Mesodermal cell (in vitro differentiated cells): Measurements from ENCODE around the gene HCRTR1.

ENCODE experiments used
- H3K27ac ChIP-seq: 2 replicates; pipeline ENCODE4 v1.7.0; 2013; ENCODE audit warnings: mild to moderate bottlenecking, low read depth, low read length, moderate library complexity; ENCODE audit not compliant: severe bottlenecking
- H3K36me3 ChIP-seq: 2 replicates; pipeline ENCODE4 v1.7.1; 2013; ENCODE audit warnings: mild to moderate bottlenecking, low read length, moderate library complexity; ENCODE audit not compliant: control insufficient read depth, insufficient read depth
- H3K4me1 ChIP-seq: one replicate; pipeline ENCODE4 v1.7.1; 2013; ENCODE audit warnings: mild to moderate bottlenecking, low read length; ENCODE audit not compliant: insufficient read depth, control insufficient read depth, poor library complexity, severe bottlenecking
- H3K4me3 ChIP-seq: 2 replicates; pipeline ENCODE4 v1.7.0; 2013; ENCODE audit warnings: low read length, control low read depth, mild to moderate bottlenecking; ENCODE audit not compliant: insufficient read depth, poor library complexity, severe bottlenecking; ENCODE audit errors: extremely low read depth
- H3K9me3 ChIP-seq: 2 replicates; pipeline ENCODE4 v1.7.1; 2013; ENCODE audit warnings: mild to moderate bottlenecking, low read length, moderate library complexity; ENCODE audit not compliant: control insufficient read depth
- WGBS, 2 experiments: methylation state at CpG; one replicate each; pipeline ENCODE4 v1.1.5; 2013; ENCODE audit warnings: missing lambda C conversion rate in 2 of 2; ENCODE audit not compliant: insufficient coverage in 2 of 2; 5-methylcytosine and 5-hydroxymethylcytosine counted together

The HCRTR1 gene

DNA sequence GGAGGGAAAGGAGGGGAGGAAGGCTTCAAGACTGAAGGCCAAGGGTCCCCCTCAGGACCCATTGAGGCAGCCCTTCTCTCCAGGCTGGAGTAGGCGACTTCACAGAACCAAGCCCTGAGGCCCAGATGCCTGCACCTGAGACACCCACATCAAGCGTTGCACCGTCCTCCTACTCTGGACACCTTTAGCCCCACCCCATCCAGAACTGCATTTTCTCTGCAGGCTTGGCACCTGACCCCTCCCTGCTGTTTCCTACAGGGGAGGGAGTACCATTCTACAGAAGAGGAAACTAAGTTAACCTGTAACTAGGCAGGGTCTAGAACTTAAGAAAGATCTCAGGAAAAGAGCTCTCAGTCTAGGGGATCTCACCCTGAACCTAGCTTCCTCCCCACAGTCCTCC lies 15.2 kb downstream of the HCRTR1 start:
- Histone ChIP-seq H3K4me1 (peaks cover 26% of the 10 kb centered on the region), H3K4me3 (no peak overlapping the region), H3K36me3 (peaks cover 69% of the 10 kb centered on the region), H3K27ac (no peak overlapping the region), H3K9me3 (no peaks in the 10 kb centered on the region)
- WGBS, 2 experiments: 96% methylated on average over 3 of the region's 3 CpGs; no CpG with 5 or more reads in 1 of the 2 experiments

DNA sequence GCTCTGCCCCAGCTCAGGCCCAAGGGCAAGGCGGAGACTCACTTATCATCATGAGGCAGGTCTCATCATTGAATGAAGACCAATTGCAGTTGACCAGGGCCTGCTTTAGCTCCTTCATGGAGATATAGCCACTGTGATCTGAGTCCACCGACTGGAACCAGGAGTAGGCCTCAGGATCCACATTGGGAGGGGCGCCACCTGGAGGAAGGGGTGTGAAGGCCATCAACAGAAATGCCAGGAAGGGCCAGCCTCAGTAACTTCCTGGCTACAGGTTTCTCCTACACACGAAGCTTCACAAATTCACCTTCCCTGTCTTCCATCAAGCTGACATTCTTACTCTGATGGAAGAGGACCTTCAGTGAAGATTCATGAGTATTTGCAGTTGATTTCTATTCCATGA lies 15.6 kb downstream of the HCRTR1 start:
- Histone ChIP-seq H3K36me3 (peaks cover 67% of the 10 kb centered on the region), H3K4me3 (no peak overlapping the region), H3K9me3 (no peaks in the 10 kb centered on the region), H3K27ac (no peak overlapping the region), H3K4me1 (peaks cover 26% of the 10 kb centered on the region)
- WGBS, 2 experiments: 57 to 82% methylated on average over 3 of the region's 4 CpGs

DNA sequence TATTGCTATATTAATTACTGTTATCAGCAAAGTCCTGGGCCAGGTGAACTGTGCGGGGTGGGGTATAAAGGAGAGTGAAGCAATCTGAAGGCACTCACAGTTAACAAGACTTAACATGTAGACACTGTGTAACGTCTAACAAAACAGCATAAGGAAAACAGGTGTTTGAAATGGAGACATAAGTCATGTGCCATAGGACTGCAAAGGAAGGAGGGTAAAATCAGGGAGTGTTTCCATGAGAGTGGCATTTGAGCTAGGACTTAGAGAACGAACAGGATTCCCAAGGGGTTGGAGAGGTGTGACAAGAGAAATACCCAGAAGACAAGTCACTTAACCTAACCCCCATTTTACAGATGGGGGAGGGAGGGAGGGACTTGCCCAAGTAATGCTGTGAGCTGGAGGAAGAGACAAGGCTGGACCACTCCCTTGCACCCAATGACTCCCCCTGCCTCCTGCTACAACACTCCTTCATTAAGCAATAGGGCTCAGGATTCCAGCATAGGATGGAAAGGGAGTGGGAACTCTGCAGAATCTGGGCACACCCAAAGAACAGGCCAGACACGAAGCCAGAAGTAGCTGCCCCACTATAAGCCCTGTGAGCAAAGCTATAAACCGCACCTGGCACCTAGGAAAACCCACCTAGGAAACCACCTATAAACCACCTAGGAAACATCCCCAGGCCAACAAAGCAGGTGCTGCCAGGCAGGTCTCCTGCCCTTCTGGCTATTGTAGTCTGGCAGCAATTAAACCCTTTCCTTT lies 20.6 kb downstream of the HCRTR1 start:
- no peak overlapping the region for H3K4me3 ChIP-seq
- WGBS, 2 experiments: 94 to 98% methylated on average over 2 to 4 of the region's 5 CpGs
- peaks cover 35% of the 10 kb centered on the region for H3K36me3 ChIP-seq
- peaks cover 52% of the 10 kb centered on the region for H3K4me1 ChIP-seq
- no peak overlapping the region for H3K27ac ChIP-seq
- H3K9me3 ChIP-seq: no peaks in the 10 kb centered on the region

DNA sequence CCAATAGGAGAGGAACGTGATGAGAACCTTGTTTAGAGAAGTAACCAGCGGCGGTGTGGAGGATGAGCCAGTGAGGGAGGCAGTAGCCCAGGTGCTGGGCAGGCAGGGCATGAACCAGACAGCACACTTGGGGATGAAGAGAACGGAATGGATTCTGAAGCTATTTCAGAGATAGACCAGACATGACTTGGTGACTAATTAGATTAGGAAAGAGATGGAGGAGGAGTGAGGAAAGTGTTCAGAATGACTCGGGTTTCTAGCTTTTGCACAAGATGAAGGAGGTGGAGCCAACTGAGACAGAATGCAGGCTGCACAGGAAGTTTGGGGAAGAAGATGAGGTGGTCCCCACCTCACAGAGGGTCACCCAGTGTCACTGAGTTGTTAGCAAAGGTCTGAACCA lies 22.1 kb downstream of the HCRTR1 start:
- Histone ChIP-seq H3K27ac (peak overlapping the region; percentile 76), H3K9me3 (no peaks in the 10 kb centered on the region), H3K4me1 (peaks cover 63% of the 10 kb centered on the region), H3K4me3 (no peak overlapping the region), H3K36me3 (peaks cover 23% of the 10 kb centered on the region)
- WGBS, 2 experiments: 84 to 91% methylated on average over 4 of the region's 5 CpGs

DNA sequence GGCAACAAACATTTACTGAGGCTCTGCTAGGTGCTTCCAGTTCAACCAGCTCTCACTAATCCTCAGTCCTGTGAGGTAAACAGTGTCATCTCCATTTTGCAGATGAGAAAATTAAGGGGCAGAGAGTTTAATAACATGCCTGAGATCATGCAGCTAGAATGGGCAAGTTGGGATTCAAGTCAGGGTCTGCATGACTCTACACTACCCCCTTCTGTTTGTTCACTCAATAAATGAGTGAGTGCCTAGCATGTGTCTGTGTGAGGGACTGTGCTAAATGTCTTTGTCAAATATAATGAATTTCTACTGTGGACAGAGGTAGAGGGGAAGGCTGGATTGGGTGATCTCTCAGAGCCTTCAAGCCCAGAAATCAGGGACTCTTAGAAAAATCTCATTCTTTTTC lies 22.7 kb downstream of the HCRTR1 start:
- Histone ChIP-seq H3K9me3 (no peaks in the 10 kb centered on the region), H3K36me3 (peaks cover 18% of the 10 kb centered on the region), H3K4me1 (peaks cover 63% of the 10 kb centered on the region), H3K4me3 (no peak overlapping the region), H3K27ac (peak overlapping the region; percentile 76)

DNA sequence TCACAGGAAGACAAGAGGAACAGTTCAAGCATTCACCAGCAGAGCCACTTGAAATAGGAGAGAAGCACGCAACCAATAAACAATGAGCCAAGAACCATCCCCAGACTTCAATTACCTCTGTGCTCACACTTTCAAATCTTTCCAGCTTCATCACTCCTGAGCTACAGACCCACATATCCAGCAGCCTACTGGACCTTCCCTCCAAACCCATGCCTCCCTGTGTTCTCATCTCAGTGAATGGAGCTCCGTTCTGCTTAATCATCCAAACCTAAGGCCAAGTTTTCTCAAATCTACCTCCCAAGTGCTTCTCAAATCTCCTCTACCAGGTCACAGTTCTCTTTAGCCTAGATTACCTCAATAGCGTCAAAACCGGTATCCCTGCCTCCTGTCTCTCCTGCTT lies 23.5 kb downstream of the HCRTR1 start:
- H3K27ac ChIP-seq: peak overlapping the region; percentile 16

DNA sequence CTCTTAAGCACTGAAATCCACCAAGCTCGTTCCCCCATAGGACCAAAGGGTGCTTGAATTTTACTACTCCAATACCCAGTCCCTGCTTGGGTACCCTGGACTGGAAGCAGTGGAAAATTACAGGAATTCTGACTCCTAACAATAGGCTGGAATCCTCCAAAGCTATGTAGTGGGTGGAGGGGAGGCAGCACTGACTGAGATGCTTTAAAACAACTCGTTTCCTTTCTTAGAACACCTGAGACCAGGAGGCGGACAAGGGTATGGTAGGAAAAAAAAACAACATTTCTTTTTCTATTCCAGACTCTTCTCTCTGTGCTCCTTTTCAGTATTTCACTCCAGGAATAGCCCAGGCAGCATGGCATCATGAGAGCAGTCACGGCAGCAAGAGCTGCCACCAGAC lies 24.9 kb downstream of the HCRTR1 start:
- H3K27ac ChIP-seq: no peak overlapping the region
- no peak overlapping the region for H3K4me3 ChIP-seq
- peaks cover 13% of the 10 kb centered on the region for H3K36me3 ChIP-seq
- H3K9me3 ChIP-seq: no peaks in the 10 kb centered on the region
- 89 to 92% methylated on average over 1 to 2 of the region's 4 CpGs for WGBS, 2 experiments
- peaks cover 65% of the 10 kb centered on the region for H3K4me1 ChIP-seq

More for the DNA sequence above, 23.5 kb downstream of the HCRTR1 start:
- Histone ChIP-seq H3K4me1 (peaks cover 63% of the 10 kb centered on the region), H3K36me3 (peaks cover 16% of the 10 kb centered on the region), H3K9me3 (no peaks in the 10 kb centered on the region), H3K4me3 (no peak overlapping the region)
- 92 to 98% methylated on average over 4 of the region's 4 CpGs for WGBS, 2 experiments

DNA sequence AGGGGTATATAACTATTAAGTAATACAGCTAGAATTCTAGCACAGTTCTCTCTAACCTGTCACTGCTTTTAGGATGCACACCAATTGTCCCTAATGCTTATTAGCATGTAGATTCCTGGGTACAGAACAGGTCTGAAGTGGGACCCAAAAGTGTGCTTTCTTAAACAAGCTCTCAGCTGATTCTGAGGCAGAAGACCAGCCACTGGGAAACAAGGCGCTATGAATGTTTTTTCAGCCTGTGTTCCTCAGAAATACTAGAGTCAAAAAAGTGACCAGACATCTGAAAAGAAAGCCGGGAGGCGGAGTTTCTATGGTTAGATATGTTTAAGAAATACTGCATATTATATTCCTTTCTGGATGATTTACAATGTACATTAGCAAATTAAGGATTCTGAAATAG lies 25.4 kb downstream of the HCRTR1 start:
- H3K36me3 ChIP-seq: peaks cover 13% of the 10 kb centered on the region
- H3K9me3 ChIP-seq: no peaks in the 10 kb centered on the region
- no peak overlapping the region for H3K27ac ChIP-seq
- H3K4me1 ChIP-seq: peaks cover 63% of the 10 kb centered on the region
- no peak overlapping the region for H3K4me3 ChIP-seq
- WGBS, 2 experiments: 100% methylated on average over 1 of the region's 3 CpGs; no CpG with 5 or more reads in 1 of the 2 experiments

DNA sequence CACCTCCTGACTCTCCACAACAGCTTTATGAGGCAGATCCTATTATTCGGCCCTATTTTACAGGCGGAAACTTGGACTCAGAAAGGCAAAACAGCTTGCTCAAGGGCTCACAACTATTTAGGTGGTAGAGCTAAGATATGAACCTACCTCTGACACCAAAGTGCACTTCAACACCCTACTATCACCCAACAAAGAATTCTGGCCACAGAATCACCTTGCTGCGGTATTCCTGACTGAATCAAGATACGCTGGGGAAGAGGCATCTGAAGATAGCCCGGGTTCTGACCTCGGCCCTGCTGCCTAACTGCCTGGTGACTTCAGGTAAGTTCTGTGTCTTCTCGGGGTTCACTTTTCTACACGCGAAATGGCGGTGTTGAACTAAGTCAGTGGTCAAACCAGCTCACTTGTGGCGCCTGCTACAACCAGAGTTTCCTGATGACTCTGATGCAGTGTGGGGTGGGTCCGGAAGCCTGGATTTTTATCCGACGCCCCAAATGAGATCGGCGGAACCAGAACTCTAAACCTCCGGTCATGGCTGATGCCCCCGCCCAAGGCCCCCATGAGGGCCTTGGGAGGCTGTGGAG lies 26.6 kb downstream of the HCRTR1 start:
- peaks cover 10% of the 10 kb centered on the region for H3K36me3 ChIP-seq
- H3K4me3 ChIP-seq: peak overlapping the region; percentile 98
- H3K27ac ChIP-seq: peak overlapping the region; percentile 98
- no peaks in the 10 kb centered on the region for H3K9me3 ChIP-seq
- peaks cover 51% of the 10 kb centered on the region for H3K4me1 ChIP-seq
- WGBS, 2 experiments: 4 to 7% methylated on average over 16 to 17 of the region's 18 CpGs

DNA sequence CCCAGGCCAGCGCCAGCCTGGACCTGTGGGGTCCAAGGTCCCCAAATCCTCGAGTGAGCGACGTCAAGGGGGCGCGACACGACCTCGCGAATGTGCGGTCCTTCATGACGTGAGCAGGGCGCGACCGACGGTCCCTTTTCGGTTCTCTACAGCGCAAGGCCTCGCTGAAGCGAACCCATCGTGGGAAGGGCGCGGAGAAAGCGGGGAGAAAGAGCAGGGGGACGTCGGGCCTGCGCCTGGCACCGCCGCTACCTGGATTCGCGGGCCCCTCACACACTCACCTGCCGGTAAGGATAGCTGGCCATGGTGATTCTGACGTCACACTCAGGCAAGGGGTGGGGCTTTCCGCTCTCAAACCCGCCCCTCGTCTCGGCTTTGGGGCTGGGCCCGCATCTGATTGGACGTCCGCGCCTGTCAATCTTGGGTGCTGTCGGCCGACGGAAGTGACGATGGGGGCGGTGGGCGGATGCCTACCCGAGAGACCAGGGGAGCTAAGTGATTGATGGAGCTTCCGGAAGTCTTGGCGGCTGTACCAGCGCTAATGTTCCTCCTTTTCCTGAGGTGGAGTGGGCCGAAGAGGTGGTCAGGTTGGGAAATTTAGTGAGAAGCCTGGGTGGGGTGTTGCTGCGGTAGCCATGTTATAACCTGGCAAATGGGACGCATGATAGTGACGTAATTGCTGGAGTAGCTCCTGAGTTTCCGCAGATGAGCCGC lies 27.2 kb downstream of the HCRTR1 start, which contains the start of gene PEF1:
PEF1 (minus strand) TSS at position 317 of the 714 bp plus-strand sequence; CDS start at position 305, 12 bp downstream.
- WGBS, 2 experiments: 0% methylated on average over 53 to 55 of the region's 56 CpGs
- Histone ChIP-seq H3K4me3 (peak within 1 kb of the TSS; percentile 98), H3K4me1 (peaks cover 45% of the 10 kb centered on the region)

DNA sequence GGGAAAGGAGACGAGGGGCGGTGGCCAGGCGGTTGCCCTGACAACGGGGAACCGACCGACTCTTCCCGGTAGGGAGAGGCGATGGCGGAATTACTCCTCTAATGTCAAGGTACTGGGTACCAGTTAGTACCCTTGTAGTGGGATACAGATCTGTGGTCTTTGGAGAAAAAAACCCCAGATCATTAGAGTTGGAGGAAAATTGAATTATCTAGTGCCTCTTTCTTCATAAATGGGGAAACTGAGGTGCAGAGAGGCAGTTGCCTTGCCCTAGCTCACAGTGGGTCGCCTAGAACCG lies 27.7 kb downstream of the HCRTR1 start:
- H3K4me3 ChIP-seq: peak overlapping the region; percentile 98
- no peaks in the 10 kb centered on the region for H3K9me3 ChIP-seq
- H3K27ac ChIP-seq: peak overlapping the region; percentile 98
- 0 to 1% methylated on average over 9 to 10 of the region's 11 CpGs for WGBS, 2 experiments
- H3K36me3 ChIP-seq: peaks cover 10% of the 10 kb centered on the region
- peaks cover 40% of the 10 kb centered on the region for H3K4me1 ChIP-seq

More for the DNA sequence above, 27.2 kb downstream of the HCRTR1 start, which contains the start of gene PEF1:
- peak within 1 kb of the TSS; percentile 98 for H3K27ac ChIP-seq
- H3K36me3 ChIP-seq: peaks cover 10% of the 10 kb centered on the region
- H3K9me3 ChIP-seq: no peaks in the 10 kb centered on the region
